HG03378 (cell line): ENCODE measurements around the gene ARF5.
"Not testable (repeated sequence)": the region's sequence is repeated elsewhere in the genome, so short reads cannot be mapped to it uniquely, and the experiment has no call there.

Experiments used
- ATAC-seq: cut with Tn5 transposase; IDR thresholded peaks from one replicate; pipeline ENCODE4 v1.9.1; 2021; ENCODE audit warnings: mild to moderate bottlenecking, moderate library complexity; ENCODE audit not compliant: unreplicated experiment

The ARF5 gene

GRCh38 chr7:127588019-127588696 is at the start of gene ARF5:
Gene ARF5, plus strand, starts transcription at chr7:127588411. Its CDS starts 88 bp downstream, at chr7:127588499.
- ATAC-seq, result peak; percentile 43

DNA sequence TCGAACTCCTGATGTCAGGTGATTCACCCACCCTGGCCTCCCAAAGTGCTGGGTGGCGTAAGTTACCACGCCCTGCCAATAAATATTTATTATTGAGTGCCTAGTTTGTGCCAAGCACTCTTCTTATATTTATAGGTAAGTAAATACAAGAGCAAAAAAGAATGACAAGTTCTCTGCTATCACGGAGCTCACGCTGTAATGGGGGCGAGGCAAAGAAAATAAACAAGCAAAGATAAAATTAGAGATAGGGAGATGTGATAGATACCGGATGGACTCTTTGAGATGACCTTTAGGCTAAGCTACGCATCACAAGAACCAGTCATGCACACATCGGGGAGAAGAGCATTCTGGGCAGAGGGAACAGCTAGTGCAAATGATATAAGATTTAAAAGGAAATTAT is 49.1 kb upstream of the ARF5 start:
- no peak for ATAC-seq

GRCh38 chr7:127540461-127540860 is 47.8 kb upstream of the ARF5 start:
- ATAC-seq, result not testable (repeated sequence)

DNA sequence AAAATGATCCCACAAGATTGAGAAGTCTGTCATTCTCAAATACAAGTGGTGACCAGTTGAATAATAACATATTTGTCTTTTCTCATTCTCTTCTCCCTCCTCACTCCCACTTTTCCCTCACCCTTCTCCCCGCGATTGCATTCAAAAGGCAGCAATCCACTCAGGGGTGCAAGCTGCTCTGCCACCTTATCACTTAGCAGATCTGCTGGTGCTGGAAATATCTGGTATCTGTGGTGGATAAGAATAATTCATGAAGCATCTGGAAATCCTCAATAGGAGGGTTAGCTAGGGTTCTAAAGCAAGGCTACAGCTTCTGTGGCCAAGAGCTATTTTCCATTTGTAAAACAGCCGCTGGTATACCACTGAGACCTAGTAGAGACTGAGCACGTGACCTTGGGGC is 46.7 kb upstream of the ARF5 start:
- ATAC-seq, result no peak

DNA sequence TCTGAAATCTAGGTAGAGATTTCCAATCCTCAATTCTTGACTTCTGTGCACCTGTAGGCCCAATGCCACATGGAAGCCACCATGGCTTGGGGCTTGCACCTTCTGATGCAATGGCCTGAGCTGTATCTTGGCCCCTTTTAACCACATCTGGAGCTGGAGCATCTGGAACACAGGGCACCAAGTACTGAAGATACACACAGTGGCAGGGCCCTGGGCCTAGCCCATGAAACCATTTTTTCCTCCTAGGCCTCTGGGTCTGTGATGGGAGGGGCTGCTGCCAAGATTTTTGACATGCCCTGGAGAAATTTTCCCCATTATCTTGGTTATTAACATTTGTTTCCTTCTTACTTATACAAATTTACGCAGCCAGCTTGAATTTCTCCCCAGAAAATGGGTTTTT is 41.9 kb upstream of the ARF5 start:
- ATAC-seq, result no peak

GRCh38 chr7:127550247-127550646 is 38.0 kb upstream of the ARF5 start:
- ATAC-seq, result no peak

- ATAC-seq, result no peak
Measured at GRCh38 chr7:127551941-127552340, 36.3 kb upstream of the ARF5 start.

GRCh38 chr7:127556404-127556803 is 31.8 kb upstream of the ARF5 start:
- ATAC-seq, result no peak

DNA sequence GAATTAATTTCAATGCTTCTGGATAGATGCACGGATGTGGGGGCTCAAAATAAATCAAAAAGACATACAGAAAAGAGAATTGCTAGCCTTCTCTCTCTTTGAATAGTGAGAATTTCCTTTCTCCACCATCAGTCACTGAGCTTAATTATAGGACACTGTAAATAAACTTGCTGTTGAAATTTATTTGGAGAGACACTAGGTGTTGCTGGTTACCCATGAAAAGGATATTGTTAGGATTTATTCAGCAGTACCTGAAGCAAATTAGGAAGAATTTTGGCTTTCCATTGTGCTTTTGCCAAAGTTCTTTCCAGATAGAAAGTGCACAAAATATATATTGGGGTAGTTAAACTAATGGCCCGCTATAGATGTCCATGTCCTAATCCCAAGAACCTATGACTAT is 30.4 kb upstream of the ARF5 start:
- no peak for ATAC-seq

GRCh38 chr7:127566242-127566641 is 22.0 kb upstream of the ARF5 start:
- ATAC-seq, result no peak

DNA sequence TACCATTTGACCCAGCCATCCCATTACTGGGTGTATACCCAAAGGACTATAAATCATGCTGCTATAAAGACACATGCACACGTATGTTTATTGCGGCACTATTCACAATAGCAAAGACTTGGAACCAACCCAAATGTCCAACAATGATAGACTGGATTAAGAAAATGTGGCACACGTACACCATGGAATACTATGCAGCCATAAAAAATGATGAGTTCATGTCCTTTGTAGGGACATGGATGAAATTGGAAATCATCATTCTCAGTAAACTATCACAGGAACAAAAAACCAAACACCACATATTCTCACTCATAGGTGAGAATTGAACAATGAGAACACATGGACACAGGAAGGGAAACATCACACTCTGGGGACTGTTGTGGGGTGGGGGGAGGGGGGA is 20.2 kb upstream of the ARF5 start:
- ATAC-seq, result not testable (repeated sequence)

- no peak for ATAC-seq
Measured at GRCh38 chr7:127571741-127572505, 16.3 kb upstream of the ARF5 start.

DNA sequence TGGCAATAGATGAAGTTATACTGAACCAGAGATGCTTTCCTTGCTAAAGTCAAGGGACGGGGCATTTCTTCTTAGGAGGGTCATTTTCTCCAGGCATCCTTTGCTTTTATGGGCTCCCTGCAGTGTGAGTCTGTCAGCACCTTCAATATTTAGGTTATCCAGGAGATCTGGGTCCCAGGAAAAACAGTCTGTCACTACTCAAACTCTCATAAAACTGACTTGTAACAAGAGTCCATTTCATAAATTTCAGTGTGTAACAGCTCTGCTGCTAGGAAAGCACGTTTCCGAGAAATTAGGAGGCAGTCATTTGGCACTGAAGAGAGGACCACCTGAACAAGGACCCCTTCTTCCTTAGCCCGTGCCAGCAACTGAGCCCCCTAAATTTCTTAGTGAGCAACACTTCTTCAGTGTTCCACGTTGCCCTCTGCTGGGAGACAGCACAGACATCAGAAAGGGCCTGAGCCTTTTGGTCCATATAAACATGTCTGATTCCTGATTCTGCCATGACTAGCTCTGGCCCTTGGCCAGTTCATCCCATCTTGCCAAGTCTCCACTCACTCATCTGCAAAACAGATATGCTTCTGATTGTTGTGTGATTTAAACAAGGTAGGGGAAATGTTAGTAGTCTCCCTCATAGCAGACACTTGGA is 10.1 kb upstream of the ARF5 start:
- ATAC-seq, result no peak

GRCh38 chr7:127578711-127579275 is 9.4 kb upstream of the ARF5 start:
- no peak for ATAC-seq

DNA sequence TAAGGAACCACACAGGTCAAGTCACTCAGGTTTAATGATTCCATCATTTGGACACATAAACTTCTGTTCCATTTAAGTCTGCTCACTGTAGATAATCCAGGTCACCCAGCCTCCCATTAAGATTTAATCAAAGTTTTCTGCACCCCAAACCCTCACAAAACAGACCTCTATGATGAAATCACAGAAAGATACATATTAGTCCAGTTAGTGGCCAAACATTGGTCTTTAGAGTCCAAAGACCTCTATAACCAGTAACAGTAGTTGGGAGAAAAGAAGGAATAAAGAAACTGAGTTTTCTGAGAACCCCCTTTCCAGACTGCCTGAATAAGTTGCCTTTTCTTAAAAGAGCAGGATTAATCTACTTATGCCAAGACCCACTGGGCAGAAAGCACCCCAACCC is 7.6 kb upstream of the ARF5 start:
- ATAC-seq, result no peak

- no peak for ATAC-seq
Measured at GRCh38 chr7:127581716-127582115, 6.5 kb upstream of the ARF5 start.

DNA sequence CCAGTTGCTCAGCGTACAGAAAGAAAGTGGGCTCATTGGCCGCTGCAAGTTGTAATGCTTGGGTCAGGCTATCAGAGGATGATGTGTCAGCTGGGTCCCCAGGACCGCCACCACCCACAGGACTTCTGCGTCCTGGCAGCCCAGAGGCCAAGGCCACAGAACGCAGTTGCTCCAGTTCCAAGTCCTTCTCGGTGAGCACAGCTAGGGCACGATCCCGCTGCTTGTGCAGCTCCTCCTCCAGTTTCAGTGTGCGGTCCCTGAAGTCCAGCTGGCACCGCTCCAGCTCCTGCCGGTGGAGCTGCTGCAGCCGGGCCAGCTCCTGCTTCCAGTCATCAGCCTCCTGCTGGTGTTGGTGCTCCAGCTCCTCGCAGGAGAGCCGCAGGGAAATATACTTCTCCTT is 5.8 kb upstream of the ARF5 start:
- no peak for ATAC-seq

DNA sequence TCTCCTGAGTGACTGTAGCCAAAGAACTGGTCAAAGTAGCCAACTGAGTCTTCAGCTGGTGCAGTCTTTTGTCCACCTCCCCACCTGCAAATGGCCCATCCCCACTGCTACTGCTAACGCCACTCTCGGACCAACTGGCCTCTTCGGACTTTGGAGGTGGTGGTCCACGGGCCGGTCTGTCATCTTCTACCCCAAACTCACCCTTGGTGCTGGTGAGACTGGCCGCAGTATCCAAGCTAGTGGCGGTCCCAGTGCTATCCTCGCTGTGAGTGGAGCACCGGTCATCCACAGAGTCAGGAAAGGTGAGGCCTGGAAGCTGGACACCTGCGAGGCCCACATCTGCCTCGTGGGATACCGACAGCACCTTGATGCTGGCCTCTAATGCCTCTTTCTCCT is 3.6 kb upstream of the ARF5 start:
- no peak for ATAC-seq

DNA sequence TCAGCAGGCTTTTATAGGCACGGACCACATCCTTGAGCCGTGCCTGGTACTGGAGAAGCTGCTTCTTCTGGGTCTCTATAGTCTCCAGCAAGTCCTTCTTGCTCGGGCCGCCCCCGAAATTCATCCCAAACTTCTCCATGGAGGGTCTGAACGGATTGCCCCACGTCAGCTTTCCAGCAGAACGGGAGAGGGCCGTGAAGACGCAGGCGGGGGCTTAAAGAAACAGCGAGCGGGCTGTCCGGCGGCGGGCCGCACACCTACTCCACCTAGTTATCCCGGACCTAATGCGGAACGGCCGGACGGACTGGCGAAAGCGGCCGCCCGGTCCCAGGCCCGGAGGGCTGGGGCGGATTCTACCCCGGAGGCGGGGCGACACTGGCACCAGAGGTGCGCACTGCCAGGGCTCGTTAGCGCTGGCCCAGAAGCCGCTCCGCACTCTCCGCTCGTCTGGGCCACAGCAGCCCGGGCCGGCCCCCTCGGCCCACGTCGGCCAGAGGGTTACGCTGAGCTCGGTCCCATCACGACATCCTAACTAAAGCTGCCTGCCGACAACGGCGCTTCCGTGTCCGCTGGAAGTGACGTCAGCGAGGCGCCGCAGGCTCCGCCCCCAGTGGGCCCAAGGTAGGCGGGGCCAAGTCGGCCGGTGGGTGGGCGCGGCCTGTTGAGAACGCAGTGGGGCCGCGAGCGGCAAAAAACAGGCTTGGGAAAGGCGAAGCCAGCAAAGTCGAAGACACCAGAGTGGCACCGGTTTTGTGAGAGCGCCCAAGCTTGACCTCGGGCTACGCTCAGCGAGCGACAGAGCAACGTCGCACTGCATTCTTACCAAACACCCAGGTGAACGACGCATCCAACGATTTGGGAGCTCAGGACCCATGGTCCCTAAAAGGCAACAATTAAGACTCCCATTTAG is 2.9 kb upstream of the ARF5 start, which contains the start of gene GCC1:
TSS of gene GCC1 (minus strand) at position 553 of the 910 bp plus-strand sequence. CDS start at position 139, 414 bp downstream.
- ATAC-seq, result peak; percentile 88

DNA sequence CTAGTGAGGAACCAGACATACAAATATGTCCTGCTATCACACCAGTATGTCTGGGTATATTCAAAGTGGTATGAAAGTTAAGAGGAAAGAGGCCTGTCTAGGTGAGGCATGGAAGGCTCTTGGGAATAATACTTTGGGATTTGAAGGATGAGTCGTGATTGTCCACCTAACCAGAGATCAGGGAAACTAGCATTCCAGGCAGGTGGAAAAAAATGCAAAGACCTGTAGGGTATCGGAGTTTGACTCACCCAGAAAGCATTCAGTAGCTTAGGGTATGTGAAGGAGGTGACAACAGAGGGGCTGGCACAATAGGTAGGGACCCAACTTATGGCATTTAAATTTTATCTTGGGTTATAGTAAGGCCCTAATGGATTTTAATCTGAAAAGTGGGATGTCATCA is 1.9 kb upstream of the ARF5 start:
- no peak for ATAC-seq

DNA sequence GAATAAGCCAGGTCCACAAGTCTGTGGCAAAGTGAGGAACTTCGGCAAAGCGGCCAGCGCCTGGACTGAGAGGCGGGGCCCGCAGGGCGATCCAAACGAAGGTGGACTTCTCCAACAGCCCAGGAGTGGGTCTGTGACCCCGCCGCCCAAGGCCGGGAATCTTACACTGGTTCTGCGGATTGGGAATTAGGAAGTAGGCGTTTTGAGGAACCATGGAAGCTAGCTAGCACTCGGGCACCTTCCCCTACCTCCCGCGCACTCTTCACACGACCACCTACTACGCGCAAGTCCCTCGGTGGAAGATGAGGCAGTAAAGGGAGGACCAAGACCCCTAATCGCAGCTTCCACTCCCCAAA is 570 bp upstream of the ARF5 start:
- ATAC-seq, result no peak
